ENCODE results near the gene ZCCHC24. TPM values are rescaled to one million over a fixed set of nuclear protein-coding genes. Genes with fewer than 3 reads are reported as not detected.
A peak's percentile ranks its signal among the peaks of the same experiment; 100 is the strongest.
"Not testable (repeated sequence)": the region's sequence is repeated elsewhere in the genome, so short reads cannot be mapped to it uniquely, and the experiment has no call there.

Gene ZCCHC24
- total and polyA plus RNA-seq, 2 donors, result 43.5 to 98.2 TPM

DNA sequence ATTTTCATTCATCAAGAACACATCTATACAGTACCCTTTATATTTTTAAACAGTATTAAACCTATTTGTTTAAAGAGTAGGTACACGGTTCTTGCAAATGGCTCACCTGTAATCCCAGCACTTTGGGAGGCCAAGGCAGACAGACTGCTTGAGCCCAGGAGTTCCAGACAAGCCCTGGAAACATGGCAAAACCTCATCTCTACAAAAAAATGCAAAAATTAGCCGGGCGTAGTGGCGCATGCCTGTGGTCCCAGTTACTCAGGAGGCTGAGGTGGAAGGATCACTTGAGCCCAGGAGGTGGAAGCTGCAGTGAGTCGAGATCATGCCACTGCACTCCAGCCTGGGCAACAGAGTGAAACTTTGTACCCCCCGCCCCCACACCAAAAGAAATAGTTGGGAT is 1.8 kb upstream of the ZCCHC24 start:
- not testable (repeated sequence) for H3K27ac ChIP-seq (ENCODE audit: low read depth); H3K4me1 ChIP-seq (ENCODE audit: insufficient read depth)

DNA sequence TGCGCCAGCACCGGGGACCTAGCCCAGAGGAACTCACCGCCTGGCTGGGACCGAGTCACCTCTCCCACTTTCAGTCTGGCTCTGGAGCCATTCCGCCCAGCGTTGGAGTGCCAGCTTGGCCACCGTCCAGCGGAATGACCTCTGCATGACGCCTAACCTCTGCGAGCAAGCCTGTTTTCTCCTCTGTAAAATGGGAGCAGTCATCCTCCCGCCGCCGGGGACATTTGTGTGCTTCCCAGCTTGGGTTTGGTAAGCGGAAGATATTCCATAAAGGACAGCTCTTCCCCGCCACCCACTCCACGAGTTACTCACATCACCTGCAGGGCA is 1.3 kb upstream of the ZCCHC24 start:
- DNase-seq (ENCODE audit: extremely low spot score), result no peak
- H3K4me3 ChIP-seq (ENCODE audit: low read depth, low read length), result peak overlapping the region; percentile 31
- 19% methylated on average over 16 of the region's 16 CpGs for WGBS
- H3K36me3 ChIP-seq (ENCODE audit: insufficient read depth), result no peaks in the 10 kb centered on the region
- H3K27ac ChIP-seq (ENCODE audit: low read depth), result peak overlapping the region; percentile 58
- H3K4me1 ChIP-seq (ENCODE audit: insufficient read depth), result no peaks in the 10 kb centered on the region

More for the DNA sequence above, 1.8 kb upstream of the ZCCHC24 start:
- DNase-seq (ENCODE audit: extremely low spot score); H3K4me3 ChIP-seq (ENCODE audit: low read depth, low read length); H3K36me3 ChIP-seq (ENCODE audit: insufficient read depth): not testable (repeated sequence)
- WGBS, result 70% methylated on average over 6 of the region's 6 CpGs

DNA sequence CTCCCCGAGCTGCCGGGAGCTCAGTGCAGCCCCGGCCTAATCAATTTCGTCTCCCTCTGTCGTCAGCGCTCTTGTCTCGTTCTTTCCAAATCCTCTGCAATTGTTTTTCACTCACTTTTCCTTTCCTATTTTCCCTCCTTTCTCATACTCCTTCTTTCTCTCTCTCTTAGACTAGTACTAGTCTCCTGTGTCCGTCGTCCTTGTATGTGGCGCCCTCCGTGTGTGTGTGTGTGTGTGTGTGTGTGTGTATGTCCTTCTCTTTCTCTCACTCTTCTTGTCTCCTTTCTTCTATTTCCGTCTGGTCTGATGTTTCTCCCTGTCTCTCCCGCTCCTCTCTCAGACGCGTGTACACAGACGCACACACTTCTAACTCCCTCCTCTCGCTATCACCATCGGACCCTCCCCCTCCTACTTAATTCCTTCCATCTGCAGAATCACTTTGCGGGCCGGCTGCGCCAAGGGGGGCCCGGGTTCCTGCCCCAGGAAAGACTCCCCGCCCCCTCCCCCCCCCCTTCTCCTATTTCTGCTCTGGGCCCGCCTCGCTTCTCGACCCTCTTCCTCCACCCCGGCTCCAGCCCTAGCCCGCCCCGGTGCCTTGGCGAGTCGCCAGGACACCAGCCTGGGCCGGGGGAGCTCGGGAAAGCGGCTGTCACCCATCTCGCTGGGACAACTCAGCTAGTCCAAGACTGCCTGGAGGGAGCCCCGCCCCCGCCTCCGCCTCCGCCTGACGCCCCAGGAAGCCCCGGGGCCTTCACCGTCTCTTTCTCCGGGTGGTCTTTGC is 743 bp upstream of the ZCCHC24 start:
- Histone ChIP-seq H3K4me1 (ENCODE audit: insufficient read depth) (no peaks in the 10 kb centered on the region), H3K4me3 (ENCODE audit: low read depth, low read length) (peak overlapping the region; percentile 31), H3K36me3 (ENCODE audit: insufficient read depth) (no peaks in the 10 kb centered on the region), H3K27ac (ENCODE audit: low read depth) (peak overlapping the region; percentile 58)
- DNase-seq (ENCODE audit: extremely low spot score), result peak; percentile 76
- WGBS, result 2% methylated on average over 43 of the region's 43 CpGs

DNA sequence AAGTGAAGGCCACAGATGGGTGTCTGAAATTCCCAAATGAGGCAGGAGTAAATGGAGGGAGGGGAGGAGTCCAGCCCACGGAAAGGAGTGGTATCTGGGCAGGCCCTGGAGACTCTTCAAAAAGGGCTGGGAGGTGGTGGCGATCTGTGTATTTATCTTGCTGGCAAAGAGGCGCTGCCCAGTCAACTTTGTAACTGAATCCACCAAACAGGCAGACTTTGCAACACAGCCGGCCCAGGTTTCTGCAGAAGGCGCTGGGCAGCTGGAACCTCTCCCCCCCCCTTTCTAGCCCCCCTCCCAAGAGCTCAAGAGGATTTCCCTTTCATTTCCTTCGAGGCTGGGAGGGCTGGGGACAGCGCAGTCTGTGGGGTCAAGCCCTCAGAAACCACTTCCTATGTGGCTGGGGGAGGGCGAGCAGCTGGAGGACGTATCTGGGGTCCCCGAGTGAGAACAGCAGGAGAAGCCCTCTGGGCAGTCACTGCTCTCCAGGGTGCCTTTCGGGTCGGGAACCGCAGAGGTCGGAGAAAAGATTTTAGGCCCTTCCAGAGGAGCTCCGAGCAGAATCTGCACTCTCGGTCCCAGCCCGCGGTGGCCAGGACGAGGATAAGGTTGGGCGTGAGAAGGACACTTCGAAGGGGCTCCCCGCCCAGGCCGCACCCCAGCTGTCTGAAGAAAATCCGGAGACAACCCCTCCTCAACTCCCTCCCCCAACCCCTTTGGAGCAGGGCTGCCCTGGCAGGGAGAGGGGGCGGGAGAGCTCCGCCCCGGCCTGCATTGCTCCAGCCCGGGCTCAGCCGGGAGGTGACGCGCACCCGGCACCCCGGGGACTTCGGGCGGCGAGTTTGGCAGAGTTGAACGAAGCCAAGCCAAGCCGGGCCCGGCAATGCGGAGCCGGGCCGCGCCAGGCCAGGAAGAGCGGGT is 965 bp downstream of the ZCCHC24 start:
- H3K27ac ChIP-seq (ENCODE audit: low read depth), result peak overlapping the region; percentile 89
- H3K36me3 ChIP-seq (ENCODE audit: insufficient read depth), result no peaks in the 10 kb centered on the region
- H3K4me1 ChIP-seq (ENCODE audit: insufficient read depth), result no peaks in the 10 kb centered on the region
- peak overlapping the region; percentile 81 for H3K4me3 ChIP-seq (ENCODE audit: low read depth, low read length)
- under 1% methylated on average over 44 of the region's 44 CpGs for WGBS
- DNase-seq (ENCODE audit: extremely low spot score), result no peak

DNA sequence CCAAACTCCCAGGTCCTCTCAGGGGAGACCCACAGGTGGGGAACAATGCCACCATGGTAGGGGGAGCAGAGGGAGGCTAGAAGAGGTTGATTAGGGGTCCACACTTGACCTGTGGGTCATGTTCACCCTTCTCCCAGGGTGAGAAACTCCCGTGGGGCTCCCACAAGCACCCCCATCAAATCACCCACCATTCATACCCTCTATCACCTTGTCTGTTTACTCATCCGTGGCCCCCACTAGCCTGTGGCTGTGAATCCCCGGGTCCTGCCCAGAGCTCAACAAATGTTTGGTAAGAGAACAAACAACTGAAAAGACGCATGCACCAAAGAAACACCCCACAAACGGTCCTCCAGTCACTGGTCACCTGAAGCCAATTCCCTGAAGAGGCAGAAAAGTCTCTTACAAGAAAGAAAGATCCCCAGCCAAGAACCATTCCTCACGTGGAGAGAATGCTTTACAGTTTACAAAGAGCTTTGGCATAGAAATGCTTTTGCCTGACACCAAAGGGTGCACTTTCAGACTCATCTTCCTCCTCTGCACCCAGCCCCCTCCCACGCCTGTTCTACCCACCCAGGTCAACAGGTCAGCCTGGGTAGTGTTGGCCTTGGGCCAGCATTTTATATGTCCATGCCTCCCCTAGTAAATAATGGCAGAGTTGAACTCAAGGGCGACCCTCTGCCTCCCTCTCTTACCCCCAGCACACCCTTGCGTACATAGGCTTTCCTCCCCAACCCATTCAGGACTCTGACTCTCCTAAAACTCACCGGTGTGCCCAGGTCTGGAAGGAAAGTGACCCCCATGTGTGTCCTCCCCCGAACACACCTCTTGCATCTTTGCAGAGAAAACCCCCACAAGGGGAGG is 1.9 kb downstream of the ZCCHC24 start:
- WGBS, result 12% methylated on average over 11 of the region's 11 CpGs
- no peaks in the 10 kb centered on the region for H3K4me1 ChIP-seq (ENCODE audit: insufficient read depth)
- no peak for DNase-seq (ENCODE audit: extremely low spot score)
- no peak overlapping the region for H3K27ac ChIP-seq (ENCODE audit: low read depth)
- peak overlapping the region; percentile 81 for H3K4me3 ChIP-seq (ENCODE audit: low read depth, low read length)
- H3K36me3 ChIP-seq (ENCODE audit: insufficient read depth), result no peaks in the 10 kb centered on the region

DNA sequence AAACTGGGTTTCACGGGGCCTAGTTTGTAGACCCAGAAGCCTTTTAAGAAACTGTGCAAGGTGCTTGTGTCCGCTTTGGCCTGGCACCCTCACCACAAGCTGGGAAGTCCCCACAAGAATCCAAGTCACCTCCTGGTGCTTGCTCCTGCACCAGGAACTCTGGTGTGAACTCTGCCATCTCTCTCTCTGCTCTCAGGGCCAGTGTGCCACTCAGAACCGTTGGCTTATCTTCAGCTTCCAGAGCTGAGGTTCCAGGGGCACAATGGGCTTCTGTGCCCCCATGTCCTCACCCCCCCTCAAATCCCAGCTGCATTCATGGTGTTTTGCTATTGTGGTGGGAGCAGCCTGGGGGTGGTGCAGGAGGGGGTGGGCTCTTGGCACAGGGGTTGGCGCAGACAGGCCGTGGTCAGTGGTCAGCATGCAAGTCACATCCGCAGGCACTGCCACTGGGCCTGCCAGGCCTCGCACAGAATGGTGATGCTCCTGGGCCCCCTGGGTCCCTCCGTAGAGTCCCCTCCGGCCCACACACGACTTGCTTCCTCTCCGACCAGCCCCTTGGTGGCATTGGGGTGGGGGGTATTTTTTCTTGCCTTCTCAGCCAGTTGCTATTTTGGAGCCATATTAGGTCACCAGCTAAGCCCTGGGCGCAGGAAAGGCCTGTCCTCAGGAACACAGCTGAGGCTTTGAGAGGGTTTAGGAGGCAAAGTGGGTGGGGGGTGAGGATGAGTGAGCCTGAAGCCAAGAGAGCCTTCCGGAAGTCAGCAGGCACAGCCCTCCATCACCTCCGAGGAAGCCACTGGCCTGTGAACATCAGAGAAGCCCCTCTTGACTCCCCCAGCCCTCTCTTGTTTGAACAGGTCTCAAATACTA is 3.0 kb downstream of the ZCCHC24 start:
- no peak overlapping the region for H3K27ac ChIP-seq (ENCODE audit: low read depth)
- no peaks in the 10 kb centered on the region for H3K36me3 ChIP-seq (ENCODE audit: insufficient read depth)
- H3K4me1 ChIP-seq (ENCODE audit: insufficient read depth), result no peaks in the 10 kb centered on the region
- 62% methylated on average over 14 of the region's 14 CpGs for WGBS
- H3K4me3 ChIP-seq (ENCODE audit: low read depth, low read length), result peak overlapping the region; percentile 81
- no peak for DNase-seq (ENCODE audit: extremely low spot score)

DNA sequence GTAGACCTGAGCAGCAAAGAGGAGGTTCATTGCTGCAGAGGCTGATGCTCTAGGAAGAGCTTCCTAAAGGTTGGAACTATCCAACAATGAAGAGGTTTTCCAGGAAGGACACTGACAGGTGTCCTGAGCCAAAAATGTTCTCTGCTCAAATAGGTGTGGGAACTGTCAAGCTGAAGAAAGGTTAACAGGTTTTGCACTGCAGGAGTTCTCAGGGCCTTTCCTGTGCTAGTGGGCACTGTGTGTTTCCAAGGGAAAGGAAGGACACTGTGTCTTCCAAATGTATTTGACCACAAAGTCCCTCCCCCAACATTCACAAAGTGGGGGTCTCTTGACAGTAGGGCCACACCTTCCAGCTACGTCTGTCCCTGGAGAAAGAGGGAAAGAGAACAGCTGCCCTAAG is 4.0 kb downstream of the ZCCHC24 start:
- no peak for DNase-seq (ENCODE audit: extremely low spot score)
- Histone ChIP-seq H3K27ac (ENCODE audit: low read depth) (peak overlapping the region; percentile 31), H3K36me3 (ENCODE audit: insufficient read depth) (no peaks in the 10 kb centered on the region), H3K4me3 (ENCODE audit: low read depth, low read length) (no peak overlapping the region), H3K4me1 (ENCODE audit: insufficient read depth) (no peaks in the 10 kb centered on the region)
- WGBS, result 24% methylated on average over 1 of the region's 1 CpG

DNA sequence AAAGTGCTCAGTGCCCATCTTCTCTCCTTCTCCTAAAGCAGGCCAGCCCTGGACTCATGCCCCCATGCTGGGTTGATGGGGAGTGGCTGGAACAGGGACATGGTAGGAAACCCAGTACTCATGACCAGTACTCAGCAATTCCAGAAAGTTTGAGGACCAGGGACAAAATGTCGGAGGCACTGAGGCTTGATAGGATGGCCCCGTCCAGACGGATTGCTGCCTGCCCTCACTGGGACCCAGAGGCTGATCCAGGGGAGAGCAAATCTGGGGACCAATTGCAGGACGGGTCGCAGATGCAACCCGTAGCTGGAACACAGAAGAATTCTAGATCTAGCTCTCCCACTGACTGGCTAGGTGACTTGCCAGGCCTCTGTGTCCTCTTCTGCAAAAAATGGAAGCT is 5.1 kb downstream of the ZCCHC24 start:
- H3K4me1 ChIP-seq (ENCODE audit: insufficient read depth), result no peaks in the 10 kb centered on the region
- no peaks in the 10 kb centered on the region for H3K36me3 ChIP-seq (ENCODE audit: insufficient read depth)
- no peak overlapping the region for H3K4me3 ChIP-seq (ENCODE audit: low read depth, low read length)
- peak overlapping the region; percentile 44 for H3K27ac ChIP-seq (ENCODE audit: low read depth)
- no peak for DNase-seq (ENCODE audit: extremely low spot score)
- 83% methylated on average over 6 of the region's 6 CpGs for WGBS

DNA sequence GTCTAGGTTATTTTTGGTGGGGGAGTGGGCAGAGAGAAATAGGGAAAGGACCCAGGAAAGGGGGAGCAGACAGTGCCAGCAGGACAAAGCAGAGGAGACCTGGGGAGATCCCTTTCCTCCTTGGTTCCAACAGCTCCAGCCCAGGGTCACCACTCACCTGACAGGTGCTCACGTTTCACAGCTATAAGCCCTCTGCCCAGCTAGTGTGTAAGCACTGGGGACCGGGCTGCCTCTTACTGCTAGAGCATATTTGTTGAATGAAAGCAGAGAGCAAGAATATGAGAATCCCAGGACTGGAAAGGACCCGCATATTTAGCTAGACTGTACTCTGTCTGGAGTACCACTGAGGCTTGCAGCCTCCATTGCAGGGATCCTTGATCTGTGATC is 6.7 kb downstream of the ZCCHC24 start:
- Histone ChIP-seq H3K4me1 (ENCODE audit: insufficient read depth) (no peaks in the 10 kb centered on the region), H3K36me3 (ENCODE audit: insufficient read depth) (no peaks in the 10 kb centered on the region), H3K4me3 (ENCODE audit: low read depth, low read length) (no peak overlapping the region), H3K27ac (ENCODE audit: low read depth) (peak overlapping the region; percentile 25)
- WGBS, result 59% methylated on average over 3 of the region's 3 CpGs
- no peak for DNase-seq (ENCODE audit: extremely low spot score)

GRCh38 chr10:79438021-79438698 is 7.3 kb downstream of the ZCCHC24 start:
- H3K4me1 ChIP-seq (ENCODE audit: insufficient read depth), result no peaks in the 10 kb centered on the region
- DNase-seq (ENCODE audit: extremely low spot score), result no peak
- 49% methylated on average over 16 of the region's 16 CpGs for WGBS
- peak overlapping the region; percentile 39 for H3K27ac ChIP-seq (ENCODE audit: low read depth)
- H3K36me3 ChIP-seq (ENCODE audit: insufficient read depth), result no peaks in the 10 kb centered on the region
- no peak overlapping the region for H3K4me3 ChIP-seq (ENCODE audit: low read depth, low read length)

- peaks cover 1% of the 10 kb centered on the region for H3K4me1 ChIP-seq (ENCODE audit: insufficient read depth)
- WGBS, result 73% methylated on average over 12 of the region's 12 CpGs
- DNase-seq (ENCODE audit: extremely low spot score), result no peak
These were observed 8.2 kb downstream of the ZCCHC24 start for GRCh38 chr10:79437111-79437814.

GRCh38 chr10:79436850-79437103 is 8.6 kb downstream of the ZCCHC24 start:
- DNase-seq (ENCODE audit: extremely low spot score), result no peak
- Histone ChIP-seq H3K4me3 (ENCODE audit: low read depth, low read length) (no peak overlapping the region), H3K27ac (ENCODE audit: low read depth) (peak overlapping the region; percentile 97), H3K4me1 (ENCODE audit: insufficient read depth) (peaks cover 1% of the 10 kb centered on the region), H3K36me3 (ENCODE audit: insufficient read depth) (no peaks in the 10 kb centered on the region)
- WGBS, result 50% methylated on average over 2 of the region's 2 CpGs

More at GRCh38 chr10:79437111-79437814, 8.2 kb downstream of the ZCCHC24 start:
- H3K36me3 ChIP-seq (ENCODE audit: insufficient read depth), result no peaks in the 10 kb centered on the region
- peak overlapping the region; percentile 97 for H3K27ac ChIP-seq (ENCODE audit: low read depth)
- H3K4me3 ChIP-seq (ENCODE audit: low read depth, low read length), result no peak overlapping the region

Data from urinary bladder (tissue), 4 donors.